ENCODE data around the gene SLC35B2.

Gene SLC35B2

GRCh38 chr6:44219815-44220784 is 37.2 kb downstream of the SLC35B2 start:
- no peak for DNase-seq

GRCh38 chr6:44219053-44219814 is 38.1 kb downstream of the SLC35B2 start:
- no peak for DNase-seq

GRCh38 chr6:44217332-44218143 is 39.8 kb downstream of the SLC35B2 start:
- DNase-seq, result peak; percentile 83 to 94

- DNase-seq, result peak in 1 of 2 experiments; percentile 40
Observed at GRCh38 chr6:44216677-44217331, 40.5 kb downstream of the SLC35B2 start, which contains the start of gene MYMX. Gene MYMX, plus strand, starts transcription at chr6:44216926. Its CDS starts 546 bp downstream, at chr6:44217472.

GRCh38 chr6:44214307-44214706 is 43.0 kb downstream of the SLC35B2 start:
- DNase-seq, result no peak

GRCh38 chr6:44211284-44211683 is 46.0 kb downstream of the SLC35B2 start:
- DNase-seq, result no peak

GRCh38 chr6:44207966-44208365 is 49.4 kb downstream of the SLC35B2 start:
- DNase-seq, result no peak

All from NCI-H446 (cell line).